CD4-positive, alpha-beta T cell (primary cell): ENCODE data around the gene RNF133. TPM values are rescaled to one million over a fixed set of nuclear protein-coding genes. Genes with fewer than 3 reads are reported as not detected.

Experiments used
- ATAC-seq: fragments of 200-7000 bp; cut with Tn5 transposase; one replicate; pipeline ENCODE4 v1.10.0; 2022; ENCODE audit warnings: mild to moderate bottlenecking; ENCODE audit not compliant: poor library complexity
- CTCF ChIA-PET: fragments of 350-600 bp; sonication (Branson Sonifier 250); formaldehyde crosslinking; loops from one replicate; lab custom pipeline; 2021; ENCODE audit warnings: antibody characterized with exemption, inconsistent platforms; lab: Charles Lee
- POLR2A ChIA-PET: fragments of 350-600 bp; sonication (Branson Sonifier 250); formaldehyde crosslinking; loops from one replicate; lab custom pipeline; 2021; ENCODE audit warnings: antibody characterized with exemption, inconsistent platforms; lab: Charles Lee
- DNase-seq, 14 experiments: peaks; one replicate each; pipeline ENCODE4 v3.0.0-alpha.2; 2013 to 2020; ENCODE audit warnings: mixed read lengths in 2 of 14
- H3K27ac ChIP-seq, 2 donors: one replicate each; pipeline versions ENCODE4 v1.5.1 to v1.7.0; 2013; ENCODE audit warnings: low read length in 2 of 2, low read depth in 1 of 2, mild to moderate bottlenecking in 1 of 2
- H3K27me3 ChIP-seq, 2 experiments: 1 replicate in 1 of 2; 2 replicates in 1 of 2; pipeline versions ENCODE4 v1.6.1 to v1.7.0; 2013; ENCODE audit warnings: low read length in 2 of 2, control low read depth in 1 of 2, mild to moderate bottlenecking in 1 of 2, moderate library complexity in 1 of 2; ENCODE audit not compliant: insufficient read depth in 2 of 2, control insufficient read depth in 1 of 2
- H3K36me3 ChIP-seq: one replicate; pipeline ENCODE4 v1.6.1; 2013; ENCODE audit warnings: low read length, control low read depth; ENCODE audit not compliant: insufficient read depth
- H3K4me1 ChIP-seq: one replicate; pipeline ENCODE4 v1.6.1; 2013; ENCODE audit warnings: low read length, control low read depth; ENCODE audit not compliant: insufficient read depth
- H3K4me3 ChIP-seq: one replicate; pipeline ENCODE4 v1.5.1; 2013; ENCODE audit warnings: mild to moderate bottlenecking, low read length, moderate library complexity
- H3K9me3 ChIP-seq, 2 experiments: 1 replicate in 1 of 2; 2 replicates in 1 of 2; pipeline versions ENCODE4 v1.6.1 to v1.7.0; 2013; ENCODE audit warnings: low read length in 2 of 2, mild to moderate bottlenecking in 2 of 2, control low read depth in 1 of 2, moderate library complexity in 1 of 2; ENCODE audit not compliant: control insufficient read depth in 1 of 2, insufficient read depth in 1 of 2
- H3K27ac Mint-ChIP-seq: one replicate; pipeline ENCODE4 v1.8.0; 2020; ENCODE audit warnings: mixed read lengths
- H3K27me3 Mint-ChIP-seq: one replicate; pipeline ENCODE4 v1.8.0; 2021; ENCODE audit warnings: mixed read lengths
- H3K36me3 Mint-ChIP-seq: one replicate; pipeline ENCODE4 v1.8.0; 2021; ENCODE audit warnings: low read depth, mixed read lengths
- H3K4me1 Mint-ChIP-seq: one replicate; pipeline ENCODE4 v1.8.0; 2021; ENCODE audit warnings: low read depth, mixed read lengths
- H3K4me3 Mint-ChIP-seq: one replicate; pipeline ENCODE4 v1.8.0; 2020; ENCODE audit warnings: mild to moderate bottlenecking, mixed read lengths
- H3K9me3 Mint-ChIP-seq: one replicate; pipeline ENCODE4 v1.8.0; 2020; ENCODE audit warnings: mixed read lengths
- intact Hi-C, 2 experiments: fragments of 100-400 bp; cut with DNase I in 1 of 2; cut with micrococcal nuclease in 1 of 2; formaldehyde crosslinking; loops; one replicate each; pipeline versions ENCODE4 v1.15.1 to v1.9.0; 2023 to 2025; cut with DNase I, micrococcal nuclease
- total RNA-seq, 174 experiments: library from RNA in 2 of 174; stranded (reverse) in 2 of 174; gene quantifications; one replicate each; pipeline ENCODE4 v1.2.3 and lab custom pipeline; 2021 to 2026
- TF ChIP-seq, protein P1 (sequence below): fragments of 200-600 bp; IDR thresholded peaks from one replicate; pipeline ENCODE4 v1.8.0; 2022; ENCODE audit warnings: antibody characterized with exemption, mild to moderate bottlenecking

The RNF133 gene
- total RNA-seq, 2 experiments from 2014 or later: not detected

DNA sequence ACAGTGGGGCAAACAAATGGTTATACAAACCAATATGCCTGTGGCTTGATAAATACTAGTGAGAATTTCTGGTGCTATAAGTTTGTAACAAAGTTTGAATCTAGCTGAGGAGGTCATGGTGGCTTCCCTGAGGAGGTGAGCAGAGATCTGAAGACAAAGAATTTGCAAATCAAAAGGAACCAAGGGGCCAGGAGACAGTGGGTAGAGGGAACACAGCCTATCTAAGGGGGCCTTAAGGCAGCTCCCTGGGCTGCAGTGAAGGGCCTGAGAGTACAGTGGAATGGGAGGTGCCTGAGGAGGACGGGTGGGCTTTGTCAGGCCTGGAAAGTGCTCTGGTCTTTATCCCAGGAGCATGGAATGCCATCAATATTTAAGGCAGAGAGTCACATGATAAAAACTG is 21.8 kb downstream of the RNF133 start:
- Mint-ChIP-seq H3K4me3 (no peak overlapping the region), H3K4me1 (no peaks in the 10 kb centered on the region), H3K27me3 (no peaks in the 10 kb centered on the region), H3K9me3 (peaks cover 2% of the 10 kb centered on the region), H3K36me3 (no peaks in the 10 kb centered on the region), H3K27ac (no peak overlapping the region)
- no peak overlapping the region for H3K27ac ChIP-seq
- intact Hi-C loops: no loop called here
- TF ChIP-seq, protein P1, sequence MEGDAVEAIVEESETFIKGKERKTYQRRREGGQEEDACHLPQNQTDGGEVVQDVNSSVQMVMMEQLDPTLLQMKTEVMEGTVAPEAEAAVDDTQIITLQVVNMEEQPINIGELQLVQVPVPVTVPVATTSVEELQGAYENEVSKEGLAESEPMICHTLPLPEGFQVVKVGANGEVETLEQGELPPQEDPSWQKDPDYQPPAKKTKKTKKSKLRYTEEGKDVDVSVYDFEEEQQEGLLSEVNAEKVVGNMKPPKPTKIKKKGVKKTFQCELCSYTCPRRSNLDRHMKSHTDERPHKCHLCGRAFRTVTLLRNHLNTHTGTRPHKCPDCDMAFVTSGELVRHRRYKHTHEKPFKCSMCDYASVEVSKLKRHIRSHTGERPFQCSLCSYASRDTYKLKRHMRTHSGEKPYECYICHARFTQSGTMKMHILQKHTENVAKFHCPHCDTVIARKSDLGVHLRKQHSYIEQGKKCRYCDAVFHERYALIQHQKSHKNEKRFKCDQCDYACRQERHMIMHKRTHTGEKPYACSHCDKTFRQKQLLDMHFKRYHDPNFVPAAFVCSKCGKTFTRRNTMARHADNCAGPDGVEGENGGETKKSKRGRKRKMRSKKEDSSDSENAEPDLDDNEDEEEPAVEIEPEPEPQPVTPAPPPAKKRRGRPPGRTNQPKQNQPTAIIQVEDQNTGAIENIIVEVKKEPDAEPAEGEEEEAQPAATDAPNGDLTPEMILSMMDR: no peak
- H3K4me3 ChIP-seq: no peak overlapping the region
- no peaks in the 10 kb centered on the region for H3K27me3 ChIP-seq
- no peaks in the 10 kb centered on the region for H3K4me1 ChIP-seq
- H3K9me3 ChIP-seq: peaks cover 0 to 18% of the 10 kb centered on the region in 2 experiments
- CTCF ChIA-PET: no interaction called here
- H3K36me3 ChIP-seq: no peaks in the 10 kb centered on the region
- ATAC-seq (no peak), DNase-seq (no peak)
- POLR2A ChIA-PET: no interaction called here

DNA sequence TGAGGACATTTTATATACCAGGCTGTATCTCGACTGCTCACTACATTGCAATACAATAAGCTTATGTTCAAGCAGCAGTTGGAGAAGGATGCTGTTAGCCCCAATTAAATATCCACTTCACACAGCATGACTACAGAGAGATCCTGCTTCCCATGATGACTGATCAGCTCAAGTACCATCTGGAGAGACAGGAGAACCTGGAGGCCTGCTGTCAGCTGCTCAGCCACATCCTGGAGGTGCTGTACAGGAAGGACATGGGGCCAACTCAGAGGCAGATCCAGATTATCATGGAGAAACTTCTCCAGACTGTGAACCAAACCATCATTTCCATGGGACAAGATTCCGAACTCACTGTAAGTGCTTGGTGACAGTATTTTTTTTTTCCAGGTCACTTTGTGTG is 22.5 kb downstream of the RNF133 start:
- no peaks in the 10 kb centered on the region for H3K36me3 ChIP-seq
- no peak overlapping the region for H3K27ac ChIP-seq
- Mint-ChIP-seq H3K9me3 (peaks cover 2% of the 10 kb centered on the region), H3K4me3 (no peak overlapping the region), H3K27ac (no peak overlapping the region), H3K27me3 (no peaks in the 10 kb centered on the region), H3K4me1 (no peaks in the 10 kb centered on the region), H3K36me3 (no peaks in the 10 kb centered on the region)
- H3K9me3 ChIP-seq: peaks cover 0 to 17% of the 10 kb centered on the region in 2 experiments
- POLR2A ChIA-PET: no interaction called here
- no peaks in the 10 kb centered on the region for H3K4me1 ChIP-seq
- CTCF ChIA-PET: no interaction called here
- intact Hi-C loops: no loop called here
- DNase-seq: no peak
- H3K27me3 ChIP-seq: no peaks in the 10 kb centered on the region
- TF ChIP-seq, protein P1: no peak
- H3K4me3 ChIP-seq: no peak overlapping the region
- ATAC-seq: no peak

DNA sequence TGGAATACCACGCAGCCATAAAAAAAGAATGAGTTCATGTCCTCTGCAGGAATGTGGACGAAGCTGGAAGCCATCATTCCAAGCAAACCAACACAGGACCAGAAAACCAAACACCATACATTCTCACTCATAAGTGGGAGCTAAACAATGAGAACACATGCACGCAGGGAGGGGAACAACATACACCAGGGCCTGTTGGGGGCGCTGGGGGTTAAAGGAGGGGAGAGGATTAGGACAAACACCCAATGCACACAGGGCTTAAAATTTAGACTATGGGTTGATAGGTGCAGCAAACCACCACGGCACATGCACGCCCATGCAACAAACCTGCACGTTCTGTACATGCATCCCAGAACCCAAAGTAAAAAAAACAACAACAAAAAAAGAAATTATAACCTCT is 23.3 kb downstream of the RNF133 start:
- Mint-ChIP-seq H3K4me3 (no peak overlapping the region), H3K27me3 (no peaks in the 10 kb centered on the region), H3K36me3 (no peaks in the 10 kb centered on the region), H3K4me1 (no peaks in the 10 kb centered on the region), H3K9me3 (peaks cover 2% of the 10 kb centered on the region), H3K27ac (no peak overlapping the region)
- intact Hi-C loops: no loop called here
- H3K4me1 ChIP-seq: no peaks in the 10 kb centered on the region
- ATAC-seq: no peak
- H3K4me3 ChIP-seq: no peak overlapping the region
- TF ChIP-seq, protein P1: no peak
- no peaks in the 10 kb centered on the region for H3K27me3 ChIP-seq
- no peak for DNase-seq
- POLR2A ChIA-PET: no interaction called here
- no peaks in the 10 kb centered on the region for H3K36me3 ChIP-seq
- H3K9me3 ChIP-seq: peaks cover 0 to 13% of the 10 kb centered on the region in 2 experiments
- no peak overlapping the region for H3K27ac ChIP-seq
- CTCF ChIA-PET: no interaction called here
